Activated naive CD4-positive, alpha-beta T cell (primary cell): ENCODE results near the gene CCBE1.
"Not testable (repeated sequence)": the region's sequence is repeated elsewhere in the genome, so short reads cannot be mapped to it uniquely, and the experiment has no call there.

Experiments
- DNase-seq, 4 experiments: peaks; one replicate each; lab custom pipeline; 2025; lab: John Stamatoyannopoulos, UW

CCBE1 gene

DNA sequence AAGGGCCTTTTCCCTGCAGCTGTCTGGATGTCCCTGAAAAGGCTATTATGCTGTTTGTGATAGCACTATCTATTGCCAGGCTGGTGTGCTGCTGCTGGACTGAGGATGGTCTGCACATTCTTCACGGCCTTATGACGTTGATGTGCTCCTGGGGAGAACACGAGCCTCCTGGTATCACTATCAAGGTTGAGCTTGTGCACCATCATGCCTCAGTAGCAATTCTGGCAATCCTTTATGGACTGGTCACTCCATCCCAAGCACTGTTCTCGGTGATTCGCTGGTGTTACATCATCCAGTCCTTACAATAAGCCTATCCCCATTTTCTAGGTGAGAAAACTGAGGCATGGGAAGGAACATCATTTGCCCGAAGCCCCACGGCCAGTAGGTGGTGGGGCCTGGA is 18.2 kb upstream of the CCBE1 start:
- no peak for DNase-seq

DNA sequence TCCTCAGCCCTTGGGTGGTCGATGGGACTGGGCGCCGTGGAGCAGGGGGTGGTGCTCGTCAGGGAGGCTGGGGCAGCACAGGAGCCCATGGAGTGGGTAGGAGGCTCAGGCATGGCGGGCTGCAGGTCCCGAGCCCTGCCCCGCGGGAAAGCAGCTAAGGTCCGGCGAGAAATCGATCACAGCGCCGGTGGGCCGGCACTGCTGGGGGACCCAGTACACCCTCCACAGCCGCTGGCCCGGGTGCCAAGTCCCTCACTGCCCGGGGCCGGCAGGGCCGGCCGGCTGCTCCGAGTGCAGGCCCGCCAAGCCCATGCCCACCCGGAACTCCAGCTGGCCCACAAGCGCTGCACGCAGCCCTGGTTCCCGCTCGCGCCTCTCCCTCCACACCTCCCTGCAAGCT is 16.9 kb upstream of the CCBE1 start:
- DNase-seq = not testable (repeated sequence)

GRCh38 chr18:59712311-59712710 is 15.1 kb upstream of the CCBE1 start:
- no peak for DNase-seq

- no peak for DNase-seq
Observed at GRCh38 chr18:59708988-59709387, 11.8 kb upstream of the CCBE1 start.

GRCh38 chr18:59707306-59707705 is 10.1 kb upstream of the CCBE1 start:
- DNase-seq = no peak

GRCh38 chr18:59706499-59706898 is 9.3 kb upstream of the CCBE1 start:
- DNase-seq = no peak

- no peak for DNase-seq
Observed at GRCh38 chr18:59705145-59705544, 7.9 kb upstream of the CCBE1 start.

GRCh38 chr18:59704146-59704545 is 6.9 kb upstream of the CCBE1 start:
- DNase-seq = no peak

GRCh38 chr18:59701272-59701671 is 4.0 kb upstream of the CCBE1 start:
- DNase-seq = no peak

DNA sequence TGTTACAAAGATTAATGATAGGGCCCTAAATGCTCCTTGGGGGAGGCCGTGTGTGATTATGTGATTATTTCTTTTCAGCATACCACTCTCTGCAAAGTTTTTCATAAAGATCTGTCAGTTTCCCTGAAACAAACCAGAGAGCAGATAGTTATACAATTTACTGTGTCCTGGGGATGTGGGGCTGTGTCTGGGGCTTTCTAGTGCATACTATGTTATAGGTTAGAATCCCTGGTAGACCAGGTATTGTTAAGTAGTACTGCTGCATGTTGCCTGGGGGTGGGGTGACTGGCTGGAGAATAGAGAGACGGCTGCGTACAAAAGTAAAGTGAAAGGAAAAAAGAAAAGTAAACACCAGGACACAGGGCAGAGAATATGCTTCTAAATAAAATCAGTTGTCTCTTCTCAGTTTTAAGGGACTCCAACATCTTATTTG is 3.3 kb upstream of the CCBE1 start:
- no peak for DNase-seq

DNA sequence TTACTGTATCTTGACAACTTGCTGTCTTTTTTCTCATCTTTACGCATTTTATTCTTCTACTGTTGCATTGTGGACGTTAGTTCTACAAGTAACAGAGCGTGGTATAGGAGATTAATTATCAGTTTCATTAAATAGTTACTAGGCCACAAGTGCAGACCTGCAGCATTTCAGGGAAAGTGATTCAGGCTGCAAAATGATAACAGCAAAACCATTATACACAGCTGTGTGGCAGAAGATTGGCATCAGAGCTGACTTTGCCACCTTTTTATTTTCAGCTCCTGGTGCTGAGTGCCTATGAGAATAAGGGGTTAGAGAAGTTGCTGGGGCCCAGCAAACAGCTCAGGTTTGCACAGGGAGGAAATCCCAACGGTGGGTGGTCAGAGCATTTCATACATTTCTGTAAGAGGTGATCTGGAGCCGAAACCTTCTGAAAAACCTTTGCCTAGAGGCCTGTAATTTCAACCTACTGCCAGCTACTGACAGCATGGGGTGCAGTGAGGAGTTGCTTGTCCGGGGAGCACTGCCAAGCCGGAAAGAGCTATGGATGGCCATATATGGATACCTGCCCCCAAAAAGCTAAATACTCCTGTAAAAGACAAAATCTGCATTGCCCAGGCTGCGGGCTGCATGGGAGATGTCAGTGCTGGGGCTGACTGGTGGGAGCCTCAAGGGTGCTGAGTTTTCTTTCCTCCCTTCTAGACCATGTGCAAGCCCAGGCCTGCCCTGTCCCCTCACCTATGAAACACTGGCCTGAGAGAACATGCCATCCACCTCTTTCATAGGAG is 2.7 kb upstream of the CCBE1 start:
- DNase-seq = no peak

- no peak for DNase-seq
Observed at GRCh38 chr18:59699061-59699460, 1.8 kb upstream of the CCBE1 start.

DNA sequence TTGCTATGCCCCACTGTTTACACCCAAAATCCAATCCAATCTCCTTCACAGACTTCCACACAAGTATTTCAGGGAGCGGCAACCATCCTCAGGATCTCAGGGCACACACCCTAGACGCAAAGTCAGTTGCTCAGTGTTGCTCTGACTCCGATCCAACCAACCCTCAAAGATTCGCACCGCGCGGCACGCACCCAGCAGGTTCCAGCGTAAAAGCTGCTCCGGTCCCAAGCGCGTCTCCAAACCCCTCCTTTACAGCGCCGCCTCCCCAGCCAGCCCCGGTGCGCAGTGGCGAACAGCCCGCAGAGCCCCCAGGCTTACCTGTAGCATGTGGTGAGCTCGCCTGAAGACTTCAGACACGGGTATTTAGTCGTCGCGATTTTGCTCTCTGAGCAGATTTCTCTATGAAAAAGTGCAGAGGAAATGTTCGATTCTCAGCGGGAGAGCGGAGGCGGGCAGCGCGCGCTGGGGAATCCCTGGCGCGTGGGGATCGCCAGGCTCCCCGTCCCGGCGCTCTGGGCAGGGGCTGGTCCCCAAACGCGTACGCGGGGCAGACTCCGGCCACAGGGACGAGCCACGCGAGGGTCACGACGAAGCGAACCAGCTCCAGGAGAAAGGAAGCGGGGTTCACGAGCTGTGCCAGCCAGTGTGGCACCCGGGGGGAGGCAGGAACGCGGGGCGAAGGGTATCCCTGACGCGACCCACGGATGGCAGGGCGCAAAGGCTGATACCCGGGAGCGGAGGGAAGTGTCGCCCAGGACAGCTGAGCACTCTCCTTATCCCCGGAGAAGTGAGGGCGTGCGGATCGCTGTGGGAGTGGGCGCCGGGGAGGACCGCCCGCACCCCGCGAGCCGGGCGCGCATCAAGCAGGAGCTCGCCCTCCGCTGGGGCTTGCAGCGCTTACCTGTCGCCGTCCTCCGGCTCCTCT is 650 bp downstream of the CCBE1 start:
- DNase-seq = no peak

GRCh38 chr18:59695551-59695950 is 1.7 kb downstream of the CCBE1 start:
- DNase-seq = no peak

GRCh38 chr18:59694824-59695223 is 2.4 kb downstream of the CCBE1 start:
- DNase-seq = no peak

- DNase-seq = no peak
Observed at GRCh38 chr18:59691996-59692395, 5.2 kb downstream of the CCBE1 start.

GRCh38 chr18:59690996-59691395 is 6.2 kb downstream of the CCBE1 start:
- DNase-seq = no peak

- DNase-seq = no peak
Observed at GRCh38 chr18:59690186-59690982, 6.8 kb downstream of the CCBE1 start.

GRCh38 chr18:59689756-59690155 is 7.5 kb downstream of the CCBE1 start:
- no peak for DNase-seq

- no peak for DNase-seq
Observed at GRCh38 chr18:59686260-59686659, 11.0 kb downstream of the CCBE1 start.

GRCh38 chr18:59685501-59685900 is 11.7 kb downstream of the CCBE1 start:
- no peak for DNase-seq

DNA sequence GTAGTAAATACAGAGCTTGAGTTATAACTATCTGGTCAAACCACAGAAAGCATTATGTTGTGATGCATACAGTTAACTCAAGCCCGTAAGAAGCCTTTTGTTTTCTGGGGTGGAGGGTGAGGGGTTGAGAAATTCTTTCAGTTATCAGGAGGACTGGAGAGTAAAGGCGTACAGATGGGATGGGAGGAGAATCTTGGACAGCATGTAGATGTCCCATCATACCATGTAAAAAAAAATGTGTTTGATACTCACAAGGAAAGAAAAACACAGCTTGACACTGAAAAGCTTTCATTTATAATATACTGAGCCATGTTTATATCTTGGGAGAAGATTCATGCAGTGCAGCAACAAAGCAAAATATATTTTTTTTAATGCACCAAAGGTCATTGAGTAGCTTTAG is 12.4 kb downstream of the CCBE1 start:
- DNase-seq = no peak
